Stimulated activated naive B cell treated with anti-CD40 and anti-IgM and Interleukin-4, amounts not matched to agents 10 μg/mL and 1 μg/mL and 100 μg/mL, for 72 hours (primary cell): ENCODE data around the gene AMBP.

Source experiments
- ATAC-seq, 2 donors: fragments of 150-1000 bp; cut with Tn5 transposase; replicated peaks; 2 replicates each; pipeline ENCODE4 v1.10.0; 2021; ENCODE audit warnings: moderate library complexity in 1 of 2
- DNase-seq: peaks from one replicate; pipeline ENCODE4 v3.0.0; 2021
- H3K27ac Mint-ChIP-seq: one replicate; pipeline ENCODE4 v1.8.0; 2022; ENCODE audit warnings: mild to moderate bottlenecking, mixed read lengths
- H3K27me3 Mint-ChIP-seq, 2 donors: one replicate each; pipeline ENCODE4 v1.8.0; 2022; ENCODE audit warnings: mixed read lengths in 2 of 2
- H3K36me3 Mint-ChIP-seq, 2 donors: one replicate each; pipeline ENCODE4 v1.8.0; 2022; ENCODE audit warnings: mixed read lengths in 2 of 2, mild to moderate bottlenecking in 1 of 2
- H3K4me1 Mint-ChIP-seq, 2 donors: one replicate each; pipeline ENCODE4 v1.8.0; 2022; ENCODE audit warnings: mixed read lengths in 2 of 2, mild to moderate bottlenecking in 1 of 2
- H3K4me3 Mint-ChIP-seq, 2 donors: one replicate each; pipeline ENCODE4 v1.8.0; 2022; ENCODE audit warnings: mild to moderate bottlenecking in 2 of 2, mixed read lengths in 2 of 2, moderate library complexity in 1 of 2
- H3K9me3 Mint-ChIP-seq, 2 donors: one replicate each; pipeline ENCODE4 v1.8.0; 2022; ENCODE audit warnings: mixed read lengths in 2 of 2, mild to moderate bottlenecking in 1 of 2

Gene AMBP

DNA sequence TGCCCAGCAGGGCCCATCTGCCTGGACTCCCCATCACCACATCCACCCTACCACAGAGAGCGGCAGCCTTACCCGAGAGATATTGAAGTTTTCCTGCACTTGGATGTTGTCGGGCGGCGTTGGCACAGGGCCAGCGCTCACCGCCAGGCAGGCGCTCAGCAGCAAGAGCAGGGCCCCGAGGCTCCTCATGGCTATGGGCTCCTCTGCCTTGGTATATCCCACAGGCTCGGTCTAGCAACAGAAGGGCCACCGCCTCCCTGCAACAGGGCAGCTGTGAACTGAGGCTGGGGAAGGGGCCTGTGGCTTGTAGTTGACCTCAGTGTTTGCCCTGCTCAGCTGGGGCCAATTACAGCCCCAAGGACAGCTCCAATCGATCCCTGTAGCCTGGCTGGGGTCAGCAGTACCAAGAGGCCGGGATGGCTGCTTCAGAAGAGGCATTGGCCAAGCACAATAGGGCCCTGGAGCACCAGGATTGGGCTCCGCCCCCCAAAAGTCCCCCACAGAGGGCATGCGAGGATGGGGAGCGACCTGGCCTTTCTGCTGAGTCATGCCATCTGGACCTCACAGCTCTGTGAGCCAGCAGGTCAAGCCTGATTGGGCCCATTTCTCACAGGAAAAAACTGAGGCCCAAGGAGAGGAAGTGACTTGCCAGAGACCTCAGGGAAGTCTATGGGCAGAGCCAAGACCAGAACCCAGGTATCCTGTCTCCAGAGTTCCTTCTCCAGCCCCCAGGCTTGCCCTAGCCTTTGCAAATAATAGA is at the start of gene AMBP:
Gene AMBP (minus strand): TSS at position 280 of the 760 bp plus-strand sequence. CDS start 91 bp downstream, at position 189.
- H3K4me3 Mint-ChIP-seq, result no peak within 1 kb of the TSS
- no peak for DNase-seq
- H3K27me3 Mint-ChIP-seq, result peaks cover 23 to 31% of the 10 kb centered on the region in 2 donors
- ATAC-seq, result no peak
- no peak within 1 kb of the TSS for H3K27ac Mint-ChIP-seq
- H3K9me3 Mint-ChIP-seq, result no peaks in the 10 kb centered on the region
- no peaks in the 10 kb centered on the region for H3K36me3 Mint-ChIP-seq
- peaks cover 0 to 1% of the 10 kb centered on the region in 2 donors for H3K4me1 Mint-ChIP-seq

- no peak for ATAC-seq
- Mint-ChIP-seq H3K27ac (no peak overlapping the region), H3K4me3 (no peak overlapping the region)
These were observed 48.4 kb upstream of the AMBP start for GRCh38 chr9:114126247-114127060.

GRCh38 chr9:114125476-114126013 is 47.4 kb upstream of the AMBP start:
- Mint-ChIP-seq H3K27me3 (peaks cover 18 to 32% of the 10 kb centered on the region in 2 donors), H3K27ac (no peak overlapping the region), H3K9me3 (peaks cover 4 to 9% of the 10 kb centered on the region in 2 donors), H3K36me3 (no peaks in the 10 kb centered on the region), H3K4me1 (no peaks in the 10 kb centered on the region), H3K4me3 (no peak overlapping the region)
- ATAC-seq (no peak), DNase-seq (no peak)

More at GRCh38 chr9:114126247-114127060, 48.4 kb upstream of the AMBP start:
- no peaks in the 10 kb centered on the region for H3K36me3 Mint-ChIP-seq
- H3K9me3 Mint-ChIP-seq, result peaks cover 4 to 7% of the 10 kb centered on the region in 2 donors
- DNase-seq, result no peak
- H3K4me1 Mint-ChIP-seq, result no peaks in the 10 kb centered on the region
- peaks cover 14 to 33% of the 10 kb centered on the region in 2 donors for H3K27me3 Mint-ChIP-seq

DNA sequence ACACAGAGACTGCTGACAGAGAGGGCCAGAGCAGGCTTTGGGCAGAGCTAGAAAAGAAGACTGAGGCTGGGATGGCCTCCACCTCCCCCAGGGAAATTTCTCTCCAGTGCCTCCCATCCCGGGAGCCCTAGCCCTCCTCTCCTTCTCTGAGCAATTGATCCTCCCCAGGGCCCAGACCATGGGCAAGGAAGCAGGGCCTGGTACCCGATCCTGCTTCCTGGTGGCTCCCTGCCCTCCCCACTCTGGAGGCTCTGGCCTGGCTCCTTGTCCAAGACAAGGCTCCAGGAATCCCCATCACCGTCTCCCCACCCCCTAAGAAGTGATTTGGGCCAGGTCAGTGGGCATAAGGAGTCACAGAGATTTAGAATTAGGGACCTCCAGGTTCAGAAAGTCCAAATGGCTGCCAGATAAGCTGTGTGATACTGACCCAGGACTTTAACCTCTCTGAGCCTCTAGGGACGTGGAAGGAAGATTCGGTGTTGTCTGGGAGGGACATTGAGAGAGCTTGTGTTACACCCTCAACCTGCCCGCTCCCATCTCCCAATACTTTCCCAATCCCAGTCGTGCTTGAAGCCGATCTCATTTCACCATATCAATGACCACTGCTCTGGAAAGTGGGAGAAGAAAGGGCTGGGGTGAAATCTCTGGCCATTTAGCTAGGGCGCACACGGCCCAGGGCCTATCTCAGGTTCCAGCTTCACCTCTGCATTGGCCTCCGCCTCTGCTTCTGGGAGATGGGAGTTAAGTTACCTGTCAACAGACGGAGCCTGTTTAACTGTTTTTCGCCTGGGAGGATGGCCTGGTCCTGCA is 46.8 kb upstream of the AMBP start:
- no peak overlapping the region for H3K27ac Mint-ChIP-seq
- H3K27me3 Mint-ChIP-seq, result peaks cover 20 to 30% of the 10 kb centered on the region in 2 donors
- DNase-seq, result no peak
- no peak overlapping the region for H3K4me3 Mint-ChIP-seq
- H3K9me3 Mint-ChIP-seq, result peaks cover 4 to 10% of the 10 kb centered on the region in 2 donors
- no peaks in the 10 kb centered on the region for H3K36me3 Mint-ChIP-seq
- no peaks in the 10 kb centered on the region for H3K4me1 Mint-ChIP-seq
- no peak for ATAC-seq

- Mint-ChIP-seq H3K4me3 (no peak overlapping the region), H3K27ac (no peak overlapping the region), H3K27me3 (peaks cover 20 to 27% of the 10 kb centered on the region in 2 donors), H3K36me3 (no peaks in the 10 kb centered on the region), H3K9me3 (peaks cover 4 to 10% of the 10 kb centered on the region in 2 donors), H3K4me1 (no peaks in the 10 kb centered on the region)
- DNase-seq (no peak), ATAC-seq (no peak)
These were observed 46.0 kb upstream of the AMBP start for GRCh38 chr9:114124138-114124537.

GRCh38 chr9:114123031-114123977 is 45.2 kb upstream of the AMBP start:
- H3K9me3 Mint-ChIP-seq, result peaks cover 4 to 10% of the 10 kb centered on the region in 2 donors
- no peak overlapping the region for H3K4me3 Mint-ChIP-seq
- no peaks in the 10 kb centered on the region for H3K36me3 Mint-ChIP-seq
- no peaks in the 10 kb centered on the region for H3K4me1 Mint-ChIP-seq
- peaks cover 25 to 26% of the 10 kb centered on the region in 2 donors for H3K27me3 Mint-ChIP-seq
- no peak for DNase-seq
- no peak for ATAC-seq
- no peak overlapping the region for H3K27ac Mint-ChIP-seq

GRCh38 chr9:114122136-114123027 is 44.3 kb upstream of the AMBP start:
- peaks cover 26 to 28% of the 10 kb centered on the region in 2 donors for H3K27me3 Mint-ChIP-seq
- ATAC-seq (no peak), DNase-seq (no peak)
- H3K4me1 Mint-ChIP-seq, result no peaks in the 10 kb centered on the region
- H3K27ac Mint-ChIP-seq, result no peak overlapping the region
- H3K36me3 Mint-ChIP-seq, result no peaks in the 10 kb centered on the region
- peaks cover 3 to 6% of the 10 kb centered on the region in 2 donors for H3K9me3 Mint-ChIP-seq
- H3K4me3 Mint-ChIP-seq, result no peak overlapping the region

DNA sequence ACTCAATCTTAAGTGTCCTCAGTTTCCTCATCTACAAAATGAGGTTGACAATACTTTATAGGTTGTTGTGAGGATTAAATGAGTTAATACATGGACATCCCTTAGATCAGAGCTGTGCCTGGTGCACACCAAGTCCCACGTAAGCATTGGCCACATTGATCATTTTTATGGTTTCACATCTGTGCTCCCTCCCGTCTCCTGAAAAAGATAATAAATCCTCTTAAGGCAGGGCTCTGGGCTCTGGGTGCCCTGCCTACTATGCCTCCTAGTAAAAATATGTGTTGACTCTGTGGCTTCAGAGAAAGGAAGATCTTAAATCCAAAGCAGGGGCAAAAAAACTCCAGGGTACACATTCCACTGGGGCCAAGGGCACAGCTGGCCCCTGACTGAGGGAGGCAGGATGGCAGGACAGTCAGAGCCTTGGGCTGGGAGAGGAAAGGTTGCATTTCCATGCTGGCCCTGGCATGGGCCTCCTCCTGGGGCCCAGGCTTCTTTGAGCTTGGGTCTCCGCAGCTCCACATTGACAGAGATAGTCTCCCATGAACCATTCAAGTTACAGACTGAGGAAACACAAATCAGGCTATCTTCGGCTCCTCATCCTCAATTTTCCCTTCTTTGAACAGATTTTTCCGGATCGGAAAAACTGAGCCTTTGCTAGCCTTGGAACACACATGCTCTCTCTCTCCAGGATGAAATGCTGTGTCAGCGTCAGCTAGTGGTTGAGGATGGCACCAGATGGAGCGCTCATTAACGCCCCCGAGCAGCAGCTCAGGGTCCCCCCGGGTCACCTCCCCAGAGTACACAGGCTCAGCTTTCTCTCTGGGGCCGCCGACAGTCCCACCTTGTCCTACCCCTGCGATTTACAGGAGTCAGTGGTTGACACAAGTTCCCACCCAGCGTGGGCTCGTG is 43.4 kb upstream of the AMBP start:
- no peaks in the 10 kb centered on the region for H3K36me3 Mint-ChIP-seq
- H3K9me3 Mint-ChIP-seq, result peaks cover 0 to 3% of the 10 kb centered on the region in 2 donors
- peaks cover 28 to 30% of the 10 kb centered on the region in 2 donors for H3K27me3 Mint-ChIP-seq
- H3K4me1 Mint-ChIP-seq, result no peaks in the 10 kb centered on the region
- no peak overlapping the region for H3K27ac Mint-ChIP-seq
- ATAC-seq (no peak), DNase-seq (no peak)
- no peak overlapping the region for H3K4me3 Mint-ChIP-seq

- Mint-ChIP-seq H3K4me3 (no peak overlapping the region), H3K4me1 (no peaks in the 10 kb centered on the region), H3K36me3 (no peaks in the 10 kb centered on the region), H3K9me3 (peaks cover 0 to 3% of the 10 kb centered on the region in 2 donors), H3K27me3 (peaks cover 28 to 30% of the 10 kb centered on the region in 2 donors), H3K27ac (no peak overlapping the region)
- no peak for DNase-seq
- ATAC-seq, result no peak
These were observed 42.3 kb upstream of the AMBP start for GRCh38 chr9:114120192-114121014.

- peaks cover 28 to 34% of the 10 kb centered on the region in 2 donors for H3K27me3 Mint-ChIP-seq
- no peaks in the 10 kb centered on the region for H3K4me1 Mint-ChIP-seq
- no peak overlapping the region for H3K4me3 Mint-ChIP-seq
- no peak for ATAC-seq
- peaks cover 0 to 3% of the 10 kb centered on the region in 2 donors for H3K9me3 Mint-ChIP-seq
- no peak for DNase-seq
- no peak overlapping the region for H3K27ac Mint-ChIP-seq
- no peaks in the 10 kb centered on the region for H3K36me3 Mint-ChIP-seq
These were observed 41.4 kb upstream of the AMBP start for GRCh38 chr9:114119242-114120191.
